ENCODE results near the gene SRSF1.

- TF ChIP-seq CTCF (conservative IDR thresholded peaks at IDR 0.05; ENCODE audit: low read length): no peak
- no peak for TF ChIP-seq EZH2phosphoT487 (IDR thresholded peaks at IDR 0.05; ENCODE audit: borderline replicate concordance)
Measured at GRCh38 chr17:57954397-57955182, 52.5 kb downstream of the SRSF1 start.
